NB4 (cell line): ENCODE measurements around the gene LRMDA.

Source experiments
- CTCF ChIP-seq: IDR thresholded peaks from one replicate; pipeline ENCODE4 v1.5.1; 2012; ENCODE audit warnings: low read depth, low read length
- POLR2A ChIP-seq: IDR thresholded peaks from 2 replicates; pipeline ENCODE4 v1.6.1; 2011; ENCODE audit warnings: mild to moderate bottlenecking; ENCODE audit not compliant: insufficient read length; ENCODE audit errors: extremely low read depth

DNA sequence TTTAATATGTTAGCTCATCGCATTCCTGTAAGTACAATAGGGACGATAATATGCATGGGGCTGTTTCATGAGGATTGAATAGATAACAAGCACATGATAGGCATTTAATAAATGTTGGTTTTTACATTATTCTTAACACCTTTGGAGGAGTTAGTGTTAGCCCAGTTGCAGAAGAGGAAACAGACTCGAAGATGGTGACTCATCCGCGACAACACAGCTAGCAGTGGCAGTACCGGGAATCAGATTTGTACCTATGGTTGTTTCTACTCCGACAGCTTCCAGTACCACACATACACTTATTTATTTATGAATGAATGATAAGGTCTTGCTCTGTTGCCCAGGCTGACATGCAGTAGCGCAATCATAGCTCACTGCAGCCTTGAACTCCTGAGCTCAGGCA is 2.9 kb downstream of the LRMDA start:
- TF ChIP-seq CTCF (no peak), POLR2A (no peak)
